Measurements from ENCODE around the gene CUL4B.

DNA sequence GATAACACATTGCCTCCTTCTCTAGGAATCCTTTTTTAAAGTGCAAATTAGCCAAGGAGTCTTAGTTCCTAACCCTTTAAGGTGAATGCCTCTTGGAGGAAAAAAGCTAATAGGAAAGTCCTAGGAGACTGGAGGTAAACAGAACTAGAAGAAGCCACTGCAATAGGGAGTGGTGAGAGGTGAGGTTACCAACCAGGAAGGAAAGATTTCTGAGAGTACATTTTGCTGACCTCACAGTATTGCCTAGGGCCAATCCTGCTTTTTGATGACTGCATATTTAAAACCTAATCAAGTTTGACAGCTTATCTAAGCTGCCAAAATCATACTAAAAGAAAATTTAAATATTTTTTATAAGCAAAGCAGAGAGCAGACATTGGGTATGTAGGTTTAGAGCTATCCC, 7.3 kb upstream of the CUL4B start:
- TF ChIP-seq, protein P1, sequence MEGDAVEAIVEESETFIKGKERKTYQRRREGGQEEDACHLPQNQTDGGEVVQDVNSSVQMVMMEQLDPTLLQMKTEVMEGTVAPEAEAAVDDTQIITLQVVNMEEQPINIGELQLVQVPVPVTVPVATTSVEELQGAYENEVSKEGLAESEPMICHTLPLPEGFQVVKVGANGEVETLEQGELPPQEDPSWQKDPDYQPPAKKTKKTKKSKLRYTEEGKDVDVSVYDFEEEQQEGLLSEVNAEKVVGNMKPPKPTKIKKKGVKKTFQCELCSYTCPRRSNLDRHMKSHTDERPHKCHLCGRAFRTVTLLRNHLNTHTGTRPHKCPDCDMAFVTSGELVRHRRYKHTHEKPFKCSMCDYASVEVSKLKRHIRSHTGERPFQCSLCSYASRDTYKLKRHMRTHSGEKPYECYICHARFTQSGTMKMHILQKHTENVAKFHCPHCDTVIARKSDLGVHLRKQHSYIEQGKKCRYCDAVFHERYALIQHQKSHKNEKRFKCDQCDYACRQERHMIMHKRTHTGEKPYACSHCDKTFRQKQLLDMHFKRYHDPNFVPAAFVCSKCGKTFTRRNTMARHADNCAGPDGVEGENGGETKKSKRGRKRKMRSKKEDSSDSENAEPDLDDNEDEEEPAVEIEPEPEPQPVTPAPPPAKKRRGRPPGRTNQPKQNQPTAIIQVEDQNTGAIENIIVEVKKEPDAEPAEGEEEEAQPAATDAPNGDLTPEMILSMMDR (conservative IDR thresholded peaks at IDR 0.05; ENCODE audit: low read length): no peak
- no peak for TF ChIP-seq EZH2phosphoT487 (IDR thresholded peaks at IDR 0.05; ENCODE audit: borderline replicate concordance, low read depth, low read length)
